ENCODE data around the gene RCOR3.

RCOR3 gene

GRCh38 chr1:211331011-211331709, 72.0 kb downstream of the RCOR3 start:
- Histone ChIP-seq H3K36me3 (replicated peaks; ENCODE audit: insufficient read depth, low read length) (no peaks in the 10 kb centered on the region), H3K27me3 (replicated peaks; ENCODE audit: insufficient read depth, low read length) (no peaks in the 10 kb centered on the region), H3K27ac (ENCODE audit: low read length) (no peak overlapping the region), H3K79me2 (ENCODE audit: low read length) (peaks cover 57% of the 10 kb centered on the region), H3K9ac (ENCODE audit: low read length) (no peak overlapping the region), H3K4me1 (ENCODE audit: low read length) (peaks cover 62% of the 10 kb centered on the region), H3K4me3 (ENCODE audit: low read length) (no peak overlapping the region), H2AFZ (ENCODE audit: low read length) (no peak overlapping the region), H3K4me2 (ENCODE audit: low read depth, low read length) (no peak overlapping the region), H3F3A (ENCODE audit: insufficient read depth, low read length) (peaks cover 38% of the 10 kb centered on the region), H3K9me2 (replicated peaks; ENCODE audit: insufficient read depth, low read length) (no peaks in the 10 kb centered on the region), H4K20me1 (ENCODE audit: insufficient read depth, low read length) (no peaks in the 10 kb centered on the region; the same call in 1 of the 2 replicates), H3K9me3 (replicated peaks; ENCODE audit: insufficient read depth, low read length) (no peaks in the 10 kb centered on the region)
- DNase-seq: no peak
- TF ChIP-seq, protein P1, sequence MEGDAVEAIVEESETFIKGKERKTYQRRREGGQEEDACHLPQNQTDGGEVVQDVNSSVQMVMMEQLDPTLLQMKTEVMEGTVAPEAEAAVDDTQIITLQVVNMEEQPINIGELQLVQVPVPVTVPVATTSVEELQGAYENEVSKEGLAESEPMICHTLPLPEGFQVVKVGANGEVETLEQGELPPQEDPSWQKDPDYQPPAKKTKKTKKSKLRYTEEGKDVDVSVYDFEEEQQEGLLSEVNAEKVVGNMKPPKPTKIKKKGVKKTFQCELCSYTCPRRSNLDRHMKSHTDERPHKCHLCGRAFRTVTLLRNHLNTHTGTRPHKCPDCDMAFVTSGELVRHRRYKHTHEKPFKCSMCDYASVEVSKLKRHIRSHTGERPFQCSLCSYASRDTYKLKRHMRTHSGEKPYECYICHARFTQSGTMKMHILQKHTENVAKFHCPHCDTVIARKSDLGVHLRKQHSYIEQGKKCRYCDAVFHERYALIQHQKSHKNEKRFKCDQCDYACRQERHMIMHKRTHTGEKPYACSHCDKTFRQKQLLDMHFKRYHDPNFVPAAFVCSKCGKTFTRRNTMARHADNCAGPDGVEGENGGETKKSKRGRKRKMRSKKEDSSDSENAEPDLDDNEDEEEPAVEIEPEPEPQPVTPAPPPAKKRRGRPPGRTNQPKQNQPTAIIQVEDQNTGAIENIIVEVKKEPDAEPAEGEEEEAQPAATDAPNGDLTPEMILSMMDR (IDR thresholded peaks at IDR 0.05; ENCODE audit: low read length): no peak
- TF ChIP-seq EZH2 (optimal IDR thresholded peaks at IDR 0.05; ENCODE audit: low read depth, low read length) (no peak), EZH2phosphoT487 (IDR thresholded peaks at IDR 0.05; ENCODE audit: low read length) (no peak)

GRCh38 chr1:211332036-211332616, 73.0 kb downstream of the RCOR3 start:
- no peaks in the 10 kb centered on the region for H3K27me3 ChIP-seq (replicated peaks; ENCODE audit: insufficient read depth, low read length)
- H3K4me3 ChIP-seq (ENCODE audit: low read length): no peak overlapping the region
- H3K27ac ChIP-seq (ENCODE audit: low read length): no peak overlapping the region
- H3K9ac ChIP-seq (ENCODE audit: low read length): no peak overlapping the region
- H3F3A ChIP-seq (ENCODE audit: insufficient read depth, low read length): peaks cover 39% of the 10 kb centered on the region
- H3K4me1 ChIP-seq (ENCODE audit: low read length): peaks cover 69% of the 10 kb centered on the region
- H2AFZ ChIP-seq (ENCODE audit: low read length): no peak overlapping the region
- DNase-seq: no peak
- no peaks in the 10 kb centered on the region for H3K9me2 ChIP-seq (replicated peaks; ENCODE audit: insufficient read depth, low read length)
- H3K36me3 ChIP-seq (replicated peaks; ENCODE audit: insufficient read depth, low read length): no peaks in the 10 kb centered on the region
- H3K4me2 ChIP-seq (ENCODE audit: low read depth, low read length): no peak overlapping the region
- TF ChIP-seq EZH2 (optimal IDR thresholded peaks at IDR 0.05; ENCODE audit: low read depth, low read length): no peak
- TF ChIP-seq, protein P1 (IDR thresholded peaks at IDR 0.05; ENCODE audit: low read length): no peak
- no peak for TF ChIP-seq EZH2phosphoT487 (IDR thresholded peaks at IDR 0.05; ENCODE audit: low read length)
- H3K9me3 ChIP-seq (replicated peaks; ENCODE audit: insufficient read depth, low read length): no peaks in the 10 kb centered on the region
- H4K20me1 ChIP-seq (ENCODE audit: insufficient read depth, low read length): no peaks in the 10 kb centered on the region; the same call in 1 of the 2 replicates
- H3K79me2 ChIP-seq (ENCODE audit: low read length): peaks cover 67% of the 10 kb centered on the region

- Histone ChIP-seq H3K27ac (ENCODE audit: low read length) (no peak overlapping the region), H3K4me1 (ENCODE audit: low read length) (peaks cover 73% of the 10 kb centered on the region), H3K4me3 (ENCODE audit: low read length) (no peak overlapping the region), H2AFZ (ENCODE audit: low read length) (no peak overlapping the region), H3K27me3 (replicated peaks; ENCODE audit: insufficient read depth, low read length) (no peaks in the 10 kb centered on the region), H3K79me2 (ENCODE audit: low read length) (peaks cover 72% of the 10 kb centered on the region), H3K36me3 (replicated peaks; ENCODE audit: insufficient read depth, low read length) (no peaks in the 10 kb centered on the region), H3F3A (ENCODE audit: insufficient read depth, low read length) (peaks cover 32% of the 10 kb centered on the region), H4K20me1 (ENCODE audit: insufficient read depth, low read length) (no peaks in the 10 kb centered on the region; the same call in 1 of the 2 replicates), H3K9me3 (replicated peaks; ENCODE audit: insufficient read depth, low read length) (no peaks in the 10 kb centered on the region), H3K9ac (ENCODE audit: low read length) (no peak overlapping the region), H3K9me2 (replicated peaks; ENCODE audit: insufficient read depth, low read length) (no peaks in the 10 kb centered on the region), H3K4me2 (ENCODE audit: low read depth, low read length) (no peak overlapping the region)
- TF ChIP-seq EZH2 (optimal IDR thresholded peaks at IDR 0.05; ENCODE audit: low read depth, low read length) (no peak), EZH2phosphoT487 (IDR thresholded peaks at IDR 0.05; ENCODE audit: low read length) (no peak)
- TF ChIP-seq, protein P1 (IDR thresholded peaks at IDR 0.05; ENCODE audit: low read length): no peak
- DNase-seq: no peak
These were observed 73.7 kb downstream of the RCOR3 start for GRCh38 chr1:211332830-211333229.

All from MM.1S (cell line).